Endothelial cell of umbilical vein (primary cell): Measurements from ENCODE around the gene SLC12A8. TPM values are rescaled to one million over a fixed set of nuclear protein-coding genes. Genes with fewer than 3 reads are reported as not detected.

Source experiments
- BruUV-seq: library from RNA; stranded (reverse); fragments of 400-500 nt; replicated peaks from 2 replicates; lab custom pipeline; 2021; lab: Mats Ljungman, UMichigan
- CTCF ChIA-PET: fragments of 300-600, 350-600 bp; sonication (Branson Sonifier 250); formaldehyde crosslinking; loops from one replicate; lab custom pipeline; 2021; ENCODE audit warnings: antibody characterized with exemption, inconsistent platforms; lab: Charles Lee
- POLR2A ChIA-PET: fragments of 300-600, 350-600 bp; sonication (Branson Sonifier 250); formaldehyde crosslinking; loops from one replicate; lab custom pipeline; 2021; ENCODE audit warnings: antibody characterized with exemption, inconsistent platforms; lab: Charles Lee
- DNase-seq: peaks from one replicate; pipeline ENCODE4 v3.0.0-alpha.2; 2011; ENCODE audit warnings: low read depth, low spot score
- FAIRE-seq: peaks from 2 replicates; lab custom pipeline; 2011; peaks lifted over from hg19 to GRCh38; lab: Jason Lieb, UNC
- H2AFZ ChIP-seq: 2 replicates; pipeline ENCODE4 v1.6.0; 2012; ENCODE audit warnings: low read depth, low read length, control low read depth, inconsistent platforms
- H3K27ac ChIP-seq: 2 replicates; pipeline ENCODE4 v1.5.1; 2011; ENCODE audit warnings: low read depth, mild to moderate bottlenecking, control low read depth, low read length, moderate library complexity; ENCODE audit not compliant: insufficient read depth
- H3K27me3 ChIP-seq, 2 experiments: 2 replicates each; pipeline versions ENCODE4 v1.6.0 to v1.6.1; 2011; ENCODE audit warnings: low read length in 2 of 2, mixed read lengths in 1 of 2; ENCODE audit not compliant: control insufficient read depth in 2 of 2, insufficient read depth in 2 of 2
- H3K36me3 ChIP-seq, 2 experiments: 2 replicates in 1 of 2; 3 replicates in 1 of 2; pipeline ENCODE4 v1.5.1; 2011; ENCODE audit warnings: low read length in 2 of 2, mild to moderate bottlenecking in 1 of 2, moderate library complexity in 1 of 2; ENCODE audit not compliant: control insufficient read depth in 2 of 2, insufficient read depth in 2 of 2; ENCODE audit errors: extremely low read depth in 1 of 2
- H3K4me1 ChIP-seq: 3 replicates; pipeline ENCODE4 v1.5.1; 2011; ENCODE audit warnings: mild to moderate bottlenecking, low read length; ENCODE audit not compliant: control insufficient read depth, insufficient read depth; ENCODE audit errors: extremely low read depth
- H3K4me2 ChIP-seq: 2 replicates; pipeline ENCODE4 v1.6.1; 2011; ENCODE audit warnings: low read length, control low read depth, mixed read lengths; ENCODE audit not compliant: insufficient read depth
- H3K4me3 ChIP-seq, 3 experiments: fragments of 200-600 bp in 1 of 3; sonication (generic), shearing (Covaris generic) in 1 of 3; replicated peaks in 1 of 3; 2 replicates each; pipeline ENCODE4 v1.5.1; 2011 to 2016; ENCODE audit warnings: control low read depth in 3 of 3, low read length in 3 of 3, mild to moderate bottlenecking in 2 of 3, inconsistent platforms in 1 of 3, low read depth in 1 of 3, moderate library complexity in 1 of 3; ENCODE audit not compliant: insufficient read depth in 1 of 3
- H3K79me2 ChIP-seq: 2 replicates; pipeline ENCODE4 v1.6.0; 2012; ENCODE audit warnings: low read length, inconsistent platforms; ENCODE audit not compliant: control insufficient read depth, insufficient read depth
- H3K9ac ChIP-seq: replicated peaks from 2 replicates; pipeline ENCODE3; 2011; ENCODE audit warnings: low read length, control low read depth; ENCODE audit not compliant: insufficient read depth; ENCODE audit errors: extremely low read depth
- H3K9me1 ChIP-seq: replicated peaks from 3 replicates; pipeline ENCODE4 v1.6.0; 2011; ENCODE audit warnings: mild to moderate bottlenecking, low read length; ENCODE audit not compliant: control insufficient read depth, insufficient read depth; ENCODE audit errors: extremely low read depth
- H3K9me3 ChIP-seq: replicated peaks from 2 replicates; pipeline ENCODE4 v1.5.1; 2012; ENCODE audit warnings: low read length, inconsistent platforms; ENCODE audit not compliant: control insufficient read depth, insufficient read depth
- H4K20me1 ChIP-seq: replicated peaks from 2 replicates; pipeline ENCODE3; 2011; ENCODE audit warnings: mild to moderate bottlenecking, low read length; ENCODE audit not compliant: control insufficient read depth, insufficient read depth; ENCODE audit errors: extremely low read depth
- EZH2 ChIP-seq: IDR thresholded peaks from 2 replicates; pipeline ENCODE4 v1.6.1; 2012; ENCODE audit warnings: borderline replicate concordance, low read depth, mild to moderate bottlenecking, moderate library complexity, low read length, inconsistent platforms; ENCODE audit not compliant: severe bottlenecking
- FOS ChIP-seq: IDR thresholded peaks from 2 replicates; pipeline ENCODE4 v1.6.1; 2011; ENCODE audit warnings: mild to moderate bottlenecking, low read length, moderate library complexity, borderline replicate concordance; ENCODE audit not compliant: insufficient read depth
- GATA2 ChIP-seq: IDR thresholded peaks from 2 replicates; pipeline ENCODE4 v1.7.0; 2011; ENCODE audit warnings: low read depth, mild to moderate bottlenecking, moderate library complexity, mixed read lengths, low read length; ENCODE audit not compliant: insufficient read length, insufficient read depth
- JUN ChIP-seq: IDR thresholded peaks from 2 replicates; pipeline ENCODE4 v1.6.1; 2011; ENCODE audit warnings: borderline replicate concordance, low read depth; ENCODE audit not compliant: insufficient read length, insufficient read depth
- MYC ChIP-seq: IDR thresholded peaks from one replicate; pipeline ENCODE4 v1.6.1; 2011; ENCODE audit warnings: mild to moderate bottlenecking, low read depth, low read length
- POLR2A ChIP-seq: IDR thresholded peaks from 2 replicates; pipeline ENCODE4 v1.6.1; 2012; ENCODE audit warnings: low read depth, mild to moderate bottlenecking, control low read depth, low read length
- POLR2AphosphoS5 ChIP-seq: IDR thresholded peaks from 2 replicates; pipeline ENCODE4 v1.6.1; 2012; ENCODE audit warnings: low read depth, mild to moderate bottlenecking, control low read depth, low read length, moderate library complexity; ENCODE audit not compliant: insufficient read depth
- dilution Hi-C: fragments of 300-500 bp; cut with MboI; formaldehyde crosslinking; loops from one replicate; pipeline ENCODE4 v1.15.0; 2019; ENCODE audit warnings: low sequenced_read_pairs; ENCODE audit not compliant: extremely low pct_ligation_motif_present
- intact Hi-C: fragments of 100-400 bp; cut with micrococcal nuclease; formaldehyde crosslinking; loops from one replicate; pipeline ENCODE4 v1.10.0; 2022
- polyA plus RNA-seq, 4 experiments: library from polyadenylated mRNA; depleted of rRNA in 3 of 4; stranded (reverse) in 3 of 4; unstranded in 1 of 4; fragments of >200 nt; gene quantifications; 2 replicates each; pipeline versions ENCODE4 v1.2.1 to v1.2.3, GENCODE V29; 2011 to 2012; ENCODE audit warnings: missing spikeins in 1 of 4
- total RNA-seq: library from RNA; stranded (reverse); gene quantifications from 2 replicates; pipeline ENCODE4 v1.2.3, GENCODE V29; 2021
- TF ChIP-seq, protein P1 (sequence below), 2 donors: IDR thresholded peaks; 1 replicate in 1 of 2; 2 replicates in 1 of 2; pipeline ENCODE4 v1.5.1; 2011; ENCODE audit warnings: low read length in 2 of 2, mild to moderate bottlenecking in 2 of 2, moderate library complexity in 2 of 2, control low read depth in 1 of 2, inconsistent platforms in 1 of 2, low read depth in 1 of 2; ENCODE audit not compliant: insufficient read depth in 1 of 2; ENCODE audit errors: extremely low read depth in 1 of 2
- TF ChIP-seq, protein P2 (sequence below): IDR thresholded peaks from 2 replicates; pipeline ENCODE4 v1.6.1; 2011; ENCODE audit not compliant: insufficient read depth, insufficient read length

Gene SLC12A8
- total and polyA plus RNA-seq, 2 donors (not counting 3 experiments of a cell fraction or from before 2014, with no cell fraction given): 0.86 to 0.90 TPM

DNA sequence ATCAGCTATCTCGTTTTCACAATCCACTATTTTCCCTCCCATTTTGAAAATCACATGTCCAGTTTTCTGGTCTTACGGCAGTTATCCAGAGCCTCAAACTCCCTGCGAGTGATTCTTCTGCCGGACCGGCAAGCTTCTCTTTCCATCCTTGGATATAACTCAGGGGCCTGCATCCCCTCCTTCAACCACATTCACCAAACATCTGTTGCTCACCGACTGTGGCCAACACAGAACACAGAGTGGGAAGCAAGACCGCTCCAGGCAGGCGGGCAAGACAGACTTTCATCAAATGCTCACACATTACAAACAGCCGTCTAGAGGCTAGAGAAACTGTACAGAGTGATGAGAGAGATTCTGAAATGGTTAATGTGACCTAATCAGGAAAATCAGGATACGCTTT, 7.6 kb upstream of the SLC12A8 start:
- Histone ChIP-seq H2AFZ (no peak overlapping the region), H3K4me1 (no peaks in the 10 kb centered on the region), H3K9me3 (no peaks in the 10 kb centered on the region), H3K79me2 (no peaks in the 10 kb centered on the region), H3K9ac (no peak overlapping the region), H3K4me3 (no peak overlapping the region), H4K20me1 (no peaks in the 10 kb centered on the region), H3K9me1 (no peaks in the 10 kb centered on the region), H3K36me3 (no peaks in the 10 kb centered on the region), H3K27me3 (no peaks in the 10 kb centered on the region), H3K4me2 (no peak overlapping the region), H3K27ac (no peak overlapping the region)
- POLR2A ChIA-PET: no interaction called here
- no TSS peak for BruUV-seq
- DNase-seq (no peak), FAIRE-seq (no peak)
- intact Hi-C loops (no loop called here), dilution Hi-C loops (no loop called here)
- no peak for TF ChIP-seq EZH2
- TF ChIP-seq, protein P1, sequence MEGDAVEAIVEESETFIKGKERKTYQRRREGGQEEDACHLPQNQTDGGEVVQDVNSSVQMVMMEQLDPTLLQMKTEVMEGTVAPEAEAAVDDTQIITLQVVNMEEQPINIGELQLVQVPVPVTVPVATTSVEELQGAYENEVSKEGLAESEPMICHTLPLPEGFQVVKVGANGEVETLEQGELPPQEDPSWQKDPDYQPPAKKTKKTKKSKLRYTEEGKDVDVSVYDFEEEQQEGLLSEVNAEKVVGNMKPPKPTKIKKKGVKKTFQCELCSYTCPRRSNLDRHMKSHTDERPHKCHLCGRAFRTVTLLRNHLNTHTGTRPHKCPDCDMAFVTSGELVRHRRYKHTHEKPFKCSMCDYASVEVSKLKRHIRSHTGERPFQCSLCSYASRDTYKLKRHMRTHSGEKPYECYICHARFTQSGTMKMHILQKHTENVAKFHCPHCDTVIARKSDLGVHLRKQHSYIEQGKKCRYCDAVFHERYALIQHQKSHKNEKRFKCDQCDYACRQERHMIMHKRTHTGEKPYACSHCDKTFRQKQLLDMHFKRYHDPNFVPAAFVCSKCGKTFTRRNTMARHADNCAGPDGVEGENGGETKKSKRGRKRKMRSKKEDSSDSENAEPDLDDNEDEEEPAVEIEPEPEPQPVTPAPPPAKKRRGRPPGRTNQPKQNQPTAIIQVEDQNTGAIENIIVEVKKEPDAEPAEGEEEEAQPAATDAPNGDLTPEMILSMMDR (IDR thresholded peaks at IDR 0.05; ENCODE audit: extremely low read depth in 1 of 2, insufficient read depth in 1 of 2, low read depth in 1 of 2, low read length in 2 of 2): no peak
- TF ChIP-seq FOS: no peak
- no peak for TF ChIP-seq MYC
- TF ChIP-seq GATA2: no peak
- TF ChIP-seq, protein P2, sequence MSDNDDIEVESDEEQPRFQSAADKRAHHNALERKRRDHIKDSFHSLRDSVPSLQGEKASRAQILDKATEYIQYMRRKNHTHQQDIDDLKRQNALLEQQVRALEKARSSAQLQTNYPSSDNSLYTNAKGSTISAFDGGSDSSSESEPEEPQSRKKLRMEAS: no peak
- TF ChIP-seq POLR2AphosphoS5: no peak
- no peak for TF ChIP-seq JUN
- no peak for TF ChIP-seq POLR2A
- CTCF ChIA-PET: interaction anchor here (1.3 to 2.4 kb wide), 3 partner anchors 12 to 218 kb away, joined by 3 to 6 read pairs (median 3); no protein-coding TSS in a partner anchor
